Mesodermal cell (in vitro differentiated cells): ENCODE data around the gene TSNAX. TPM values are rescaled to one million over a fixed set of nuclear protein-coding genes. Genes with fewer than 3 reads are reported as not detected.

Experiments used
- H3K27ac ChIP-seq: 2 replicates; pipeline ENCODE4 v1.7.0; 2013; ENCODE audit warnings: mild to moderate bottlenecking, low read depth, low read length, moderate library complexity; ENCODE audit not compliant: severe bottlenecking
- H3K36me3 ChIP-seq: 2 replicates; pipeline ENCODE4 v1.7.1; 2013; ENCODE audit warnings: mild to moderate bottlenecking, low read length, moderate library complexity; ENCODE audit not compliant: control insufficient read depth, insufficient read depth
- H3K4me1 ChIP-seq: one replicate; pipeline ENCODE4 v1.7.1; 2013; ENCODE audit warnings: mild to moderate bottlenecking, low read length; ENCODE audit not compliant: insufficient read depth, control insufficient read depth, poor library complexity, severe bottlenecking
- H3K4me3 ChIP-seq: 2 replicates; pipeline ENCODE4 v1.7.0; 2013; ENCODE audit warnings: low read length, control low read depth, mild to moderate bottlenecking; ENCODE audit not compliant: insufficient read depth, poor library complexity, severe bottlenecking; ENCODE audit errors: extremely low read depth
- H3K9me3 ChIP-seq: 2 replicates; pipeline ENCODE4 v1.7.1; 2013; ENCODE audit warnings: mild to moderate bottlenecking, low read length, moderate library complexity; ENCODE audit not compliant: control insufficient read depth
- WGBS, 2 experiments: methylation state at CpG; one replicate each; pipeline ENCODE4 v1.1.5; 2013; ENCODE audit warnings: missing lambda C conversion rate in 2 of 2; ENCODE audit not compliant: insufficient coverage in 2 of 2; 5-methylcytosine and 5-hydroxymethylcytosine counted together
- polyA plus RNA-seq, 2 experiments: library from polyadenylated mRNA; stranded (reverse); fragments of 50-300 nt; gene quantifications; one replicate each; pipeline ENCODE4 v1.2.3, GENCODE V29; 2013

The TSNAX gene, protein sequence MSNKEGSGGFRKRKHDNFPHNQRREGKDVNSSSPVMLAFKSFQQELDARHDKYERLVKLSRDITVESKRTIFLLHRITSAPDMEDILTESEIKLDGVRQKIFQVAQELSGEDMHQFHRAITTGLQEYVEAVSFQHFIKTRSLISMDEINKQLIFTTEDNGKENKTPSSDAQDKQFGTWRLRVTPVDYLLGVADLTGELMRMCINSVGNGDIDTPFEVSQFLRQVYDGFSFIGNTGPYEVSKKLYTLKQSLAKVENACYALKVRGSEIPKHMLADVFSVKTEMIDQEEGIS
- 35.4 TPM for polyA plus RNA-seq (2013, experiment 1 of 2)
- 31.9 TPM for polyA plus RNA-seq (2013, experiment 2 of 2)

DNA sequence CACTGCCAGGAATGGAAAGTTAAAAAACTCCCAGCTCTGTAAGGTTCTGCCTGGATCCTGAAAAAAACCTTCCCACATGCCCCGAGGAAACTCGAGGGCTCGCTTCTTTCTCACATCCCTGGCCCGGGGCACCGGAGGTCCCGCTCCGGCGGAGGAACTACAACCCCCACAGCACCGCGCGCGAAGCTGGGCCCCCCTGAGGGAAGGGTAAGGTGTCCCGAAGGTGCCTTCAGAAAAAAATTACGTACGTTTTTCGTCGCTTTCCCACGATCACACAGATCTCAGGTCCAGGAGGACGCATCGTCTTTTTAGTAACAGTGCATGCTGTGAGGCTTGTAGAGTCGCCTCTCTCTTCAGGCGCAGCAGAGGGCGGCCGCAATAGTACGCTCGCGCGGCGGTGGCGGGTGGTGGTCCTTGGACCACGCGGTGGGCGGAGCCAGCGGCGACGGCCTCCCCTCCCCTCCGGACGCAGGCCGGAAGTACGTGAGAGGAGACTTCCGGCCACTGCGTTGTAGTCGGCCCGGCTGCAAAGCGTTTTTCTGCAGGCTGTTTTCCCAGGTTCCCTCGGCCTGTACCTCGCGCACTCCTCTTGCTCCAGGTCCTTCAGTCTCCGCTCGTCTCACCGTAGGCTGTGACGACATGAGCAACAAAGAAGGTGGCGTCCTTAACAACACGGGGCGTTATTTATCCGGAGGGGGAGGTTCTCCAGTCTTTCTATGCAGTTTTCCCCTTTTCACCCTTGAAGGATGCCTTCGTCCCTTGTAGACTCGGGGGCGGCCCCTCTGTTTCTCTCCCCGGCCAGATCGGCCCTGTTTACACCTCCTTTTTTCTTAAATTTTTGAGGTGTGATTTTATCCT is at the start of gene TSNAX:
Gene TSNAX, plus strand, starts transcription at position 498 of the 858 bp plus-strand sequence. Its CDS starts 142 bp downstream, at position 640.
- WGBS, 2 experiments: 0% methylated on average over 30 to 44 of the region's 61 CpGs
- Histone ChIP-seq H3K4me1 (no peaks in the 10 kb centered on the region), H3K9me3 (no peaks in the 10 kb centered on the region), H3K27ac (peak within 1 kb of the TSS; percentile 99), H3K4me3 (peak within 1 kb of the TSS; percentile 92), H3K36me3 (peaks cover 30% of the 10 kb centered on the region)

DNA sequence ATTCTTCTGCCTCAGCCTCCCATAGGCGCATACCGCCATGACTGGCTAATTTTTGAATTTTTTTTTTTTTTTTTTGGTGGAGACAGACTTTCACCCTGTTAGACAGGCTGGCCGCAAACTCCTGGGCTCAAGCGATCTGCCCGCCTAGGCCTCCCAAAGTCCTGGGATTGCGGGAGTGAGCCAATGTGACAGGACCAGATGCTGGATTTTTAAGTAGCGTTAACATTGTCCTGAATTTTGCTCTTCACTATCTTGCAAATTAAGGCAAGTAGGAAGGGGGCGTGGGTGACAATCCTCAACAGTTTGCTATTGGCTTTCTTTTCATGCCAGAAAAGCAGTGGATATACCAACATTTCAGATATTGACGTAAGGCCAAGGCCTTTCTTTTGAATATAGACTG is 49.7 kb upstream of the TSNAX start:
- H3K27ac ChIP-seq: no peak overlapping the region
- H3K4me3 ChIP-seq: no peak overlapping the region
- no peaks in the 10 kb centered on the region for H3K9me3 ChIP-seq
- no peaks in the 10 kb centered on the region for H3K36me3 ChIP-seq
- no peaks in the 10 kb centered on the region for H3K4me1 ChIP-seq
- WGBS, 2 experiments: 62 to 71% methylated on average over 6 to 8 of the region's 9 CpGs

DNA sequence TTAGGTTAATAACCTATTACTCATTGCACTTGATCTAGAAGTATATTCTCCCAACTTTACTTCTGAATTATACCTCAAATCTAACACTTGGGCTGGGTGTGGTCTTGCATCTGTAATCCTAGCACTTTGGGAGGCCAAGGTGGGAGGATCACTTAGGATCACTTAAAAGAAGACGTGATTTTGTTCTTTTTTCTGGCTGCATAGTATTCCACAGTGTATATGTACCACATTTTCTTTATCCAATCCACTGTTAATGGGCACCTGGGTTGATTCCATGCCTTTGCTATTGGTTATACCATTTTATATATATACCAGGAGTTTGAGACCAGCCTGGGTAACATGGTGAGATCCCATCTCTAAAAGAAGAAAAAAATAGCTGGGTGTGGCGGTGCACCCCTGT is 48.5 kb upstream of the TSNAX start:
- H3K4me1 ChIP-seq: no peaks in the 10 kb centered on the region
- no peaks in the 10 kb centered on the region for H3K36me3 ChIP-seq
- no peak overlapping the region for H3K27ac ChIP-seq
- no peaks in the 10 kb centered on the region for H3K9me3 ChIP-seq
- WGBS, 2 experiments: 86 to 90% methylated on average over 1 to 2 of the region's 2 CpGs
- no peak overlapping the region for H3K4me3 ChIP-seq

DNA sequence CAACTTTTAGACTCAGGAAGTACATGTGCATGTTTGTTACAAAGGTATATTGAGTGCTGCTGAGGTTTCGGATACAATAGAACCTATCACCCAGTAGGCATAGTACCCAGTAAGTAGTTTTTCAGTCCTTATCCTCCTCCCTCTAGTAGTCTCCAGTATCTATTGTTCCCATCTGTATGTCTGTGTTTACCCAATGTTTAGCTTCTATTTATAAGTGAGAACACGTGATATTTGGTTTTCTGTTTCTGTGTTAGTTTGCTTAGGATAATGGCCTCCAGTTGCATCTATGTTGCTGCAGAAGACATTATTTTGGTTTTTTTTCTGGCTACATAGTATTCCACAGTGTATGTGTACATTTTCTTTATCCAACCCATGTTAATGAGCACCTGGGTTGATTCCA is 47.2 kb upstream of the TSNAX start:
- H3K4me1 ChIP-seq: no peaks in the 10 kb centered on the region
- no peaks in the 10 kb centered on the region for H3K9me3 ChIP-seq
- H3K27ac ChIP-seq: no peak overlapping the region

DNA sequence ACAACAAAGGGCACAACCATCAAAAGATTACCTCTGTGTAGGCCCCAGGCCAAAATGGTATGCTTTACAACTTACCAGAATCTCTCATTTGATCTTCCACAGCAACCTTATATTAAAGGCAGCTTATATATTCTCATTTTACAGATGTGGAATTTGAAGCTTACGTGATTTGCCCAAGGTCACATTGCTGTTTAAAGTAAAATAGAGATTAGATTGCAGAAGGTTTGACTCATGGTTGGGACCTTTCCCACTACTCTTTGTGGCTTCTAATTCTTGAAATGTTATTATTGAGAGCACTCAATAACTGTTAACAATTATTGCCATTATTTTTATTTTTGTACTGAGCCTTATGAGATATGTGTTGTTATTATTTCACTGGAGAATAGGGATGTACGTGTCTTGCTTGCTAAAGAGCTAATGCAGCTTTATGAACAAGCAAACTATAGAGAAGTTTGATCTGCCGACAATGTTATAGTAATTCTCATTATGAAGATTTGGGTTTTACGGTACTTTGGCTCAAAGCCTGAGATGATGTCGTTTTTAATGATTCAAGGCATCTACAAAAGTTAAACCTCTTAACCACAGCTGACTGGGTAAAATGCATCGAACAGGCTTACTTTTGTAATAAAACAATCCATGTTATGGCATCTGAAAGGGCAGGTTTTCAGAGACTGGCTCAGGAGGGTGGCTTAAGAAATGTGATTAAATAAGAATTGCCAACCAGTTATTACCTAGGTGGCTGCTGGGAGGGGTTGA is 43.3 kb upstream of the TSNAX start:
- WGBS, 2 experiments: 96 to 100% methylated on average over 1 to 4 of the region's 6 CpGs
- Histone ChIP-seq H3K9me3 (no peaks in the 10 kb centered on the region), H3K36me3 (no peaks in the 10 kb centered on the region), H3K4me3 (no peak overlapping the region), H3K27ac (no peak overlapping the region), H3K4me1 (no peaks in the 10 kb centered on the region)

More for the DNA sequence above, 47.2 kb upstream of the TSNAX start:
- Histone ChIP-seq H3K36me3 (no peaks in the 10 kb centered on the region), H3K4me3 (no peak overlapping the region)
- WGBS, 2 experiments: no CpG with 5 or more reads among the region's 2 CpGs

DNA sequence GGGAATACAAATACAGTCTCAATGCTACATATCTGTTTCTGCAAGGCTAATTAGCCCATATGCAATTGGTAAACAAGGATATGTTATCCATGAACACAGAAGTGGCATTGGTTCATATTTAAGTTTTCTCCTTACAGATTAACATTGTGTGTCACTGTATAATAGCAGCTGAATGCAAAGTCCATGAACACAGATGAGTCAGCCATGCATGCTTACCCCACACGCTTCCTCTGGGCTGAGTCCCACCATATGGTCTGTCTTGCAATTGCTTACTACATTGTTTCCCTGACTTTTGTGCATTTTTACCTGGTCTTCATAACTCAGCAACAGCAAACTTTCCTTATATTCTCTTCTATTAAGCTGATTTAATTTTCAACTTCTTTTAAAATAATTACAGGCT is 41.5 kb upstream of the TSNAX start:
- H3K36me3 ChIP-seq: no peaks in the 10 kb centered on the region
- no peak overlapping the region for H3K27ac ChIP-seq
- no peaks in the 10 kb centered on the region for H3K9me3 ChIP-seq
- no peaks in the 10 kb centered on the region for H3K4me1 ChIP-seq
- no peak overlapping the region for H3K4me3 ChIP-seq
- 93 to 100% methylated on average over 1 of the region's 1 CpG for WGBS, 2 experiments

DNA sequence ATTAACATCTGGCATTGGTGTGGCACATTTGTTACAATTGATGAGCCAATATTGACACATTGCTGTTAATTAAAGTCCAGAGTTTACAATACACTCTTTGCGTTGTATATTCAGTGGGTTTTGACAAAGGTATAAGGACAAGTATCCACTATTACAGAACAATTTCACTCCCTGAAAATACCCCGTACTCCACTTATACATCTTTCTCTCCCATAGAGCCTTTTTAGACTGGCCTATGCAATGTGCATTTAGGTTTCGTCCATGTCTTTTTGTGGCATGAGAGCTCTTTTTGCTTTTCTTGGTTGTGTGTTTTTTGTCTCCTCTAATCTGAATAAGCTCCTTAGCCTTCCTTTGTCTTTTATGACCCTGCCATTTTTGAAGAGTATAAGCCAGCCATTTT is 40.6 kb upstream of the TSNAX start:
- 71 to 92% methylated on average over 1 to 2 of the region's 3 CpGs for WGBS, 2 experiments
- Histone ChIP-seq H3K4me1 (no peaks in the 10 kb centered on the region), H3K4me3 (no peak overlapping the region), H3K9me3 (no peaks in the 10 kb centered on the region), H3K27ac (no peak overlapping the region), H3K36me3 (no peaks in the 10 kb centered on the region)

DNA sequence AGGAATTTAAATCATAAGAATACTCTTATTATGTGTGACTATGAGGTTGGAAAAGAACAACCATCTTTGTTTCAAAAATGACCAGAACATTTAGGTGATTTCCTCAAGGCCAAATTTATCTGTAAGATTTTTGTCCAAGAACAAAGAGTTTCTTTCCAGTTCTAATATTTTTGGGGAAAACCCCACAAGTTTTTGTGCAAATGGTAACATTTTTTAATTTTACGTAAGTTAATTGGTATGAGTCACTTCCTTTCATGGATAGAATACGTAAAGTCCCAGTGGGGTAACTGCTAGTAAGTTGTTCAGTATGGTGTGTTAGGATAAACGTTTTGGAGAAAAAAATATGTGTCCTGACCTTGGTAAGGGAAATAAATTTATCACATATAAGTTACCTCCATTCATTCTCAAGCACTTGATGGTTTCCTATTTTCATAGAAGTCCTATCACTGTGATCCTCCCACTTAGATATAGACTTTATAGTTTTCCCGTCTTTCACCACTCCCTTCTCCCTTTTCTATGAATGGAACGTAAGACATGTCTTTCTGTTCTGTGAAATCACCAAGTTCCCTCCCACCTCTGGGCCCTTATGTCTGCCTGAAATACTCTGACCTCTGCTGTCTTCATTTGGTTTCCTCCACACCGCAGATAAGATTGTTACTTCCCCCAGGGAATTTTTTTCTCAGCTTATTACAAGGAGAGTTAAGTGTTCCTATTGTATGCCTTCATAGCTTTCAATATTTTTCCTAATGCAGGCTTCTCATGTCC is 34.9 kb upstream of the TSNAX start:
- H3K27ac ChIP-seq: no peak overlapping the region
- WGBS, 2 experiments: 79 to 89% methylated on average over 3 of the region's 6 CpGs
- H3K36me3 ChIP-seq: no peaks in the 10 kb centered on the region

DNA sequence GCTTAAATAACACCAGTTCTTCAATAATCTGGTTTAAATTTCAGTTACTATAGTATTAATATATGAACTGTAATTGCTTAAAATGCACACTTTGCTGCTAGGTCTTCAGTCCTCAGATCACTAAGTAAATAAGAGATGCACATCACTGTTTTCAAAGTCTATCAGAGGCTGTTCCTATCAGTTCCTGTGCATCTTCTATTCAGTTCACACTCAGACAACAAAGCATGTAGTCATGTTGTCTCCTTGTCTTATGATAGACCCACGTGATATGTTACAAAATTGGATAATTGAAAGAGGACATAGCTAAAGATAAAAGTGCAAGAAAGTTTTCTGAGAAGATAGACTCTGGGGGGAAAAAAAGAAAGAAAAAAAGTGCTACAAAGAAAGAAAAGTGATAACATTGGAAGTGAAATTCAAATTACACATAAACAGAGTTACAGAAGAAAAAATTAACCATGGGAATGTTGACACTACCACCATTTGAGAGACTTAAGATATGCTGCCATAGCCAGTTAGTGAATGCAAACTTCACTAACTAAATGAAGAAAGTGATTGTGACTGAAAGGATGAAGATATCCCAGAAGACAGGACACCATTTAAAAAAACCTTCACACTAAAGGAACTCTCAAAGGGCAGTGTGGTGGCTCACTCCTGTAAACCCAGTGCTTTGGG is 33.9 kb upstream of the TSNAX start:
- Histone ChIP-seq H3K9me3 (peaks cover 12% of the 10 kb centered on the region), H3K4me1 (no peaks in the 10 kb centered on the region), H3K36me3 (no peaks in the 10 kb centered on the region), H3K4me3 (no peak overlapping the region), H3K27ac (no peak overlapping the region)
- no CpG with 5 or more reads among the region's 1 CpG for WGBS, 2 experiments

More for the DNA sequence above, 34.9 kb upstream of the TSNAX start:
- Histone ChIP-seq H3K4me1 (no peaks in the 10 kb centered on the region), H3K9me3 (peaks cover 6% of the 10 kb centered on the region), H3K4me3 (no peak overlapping the region)
